SK-N-MC (cell line): ENCODE data around the gene NLRP8.

Source experiments
- EZH2 ChIP-seq: fragments of 200-600 bp; sonication (generic); IDR thresholded peaks from one replicate; pipeline ENCODE4 v1.6.1; 2017; ENCODE audit warnings: antibody characterized with exemption
- FOXP2 ChIP-seq: optimal IDR thresholded peaks from 2 replicates; pipeline ENCODE3; 2011; ENCODE audit warnings: mild to moderate bottlenecking, moderate library complexity; ENCODE audit not compliant: insufficient read depth; ENCODE audit errors: extremely low read length, control extremely low read depth
- POLR2AphosphoS5 ChIP-seq: IDR thresholded peaks from 2 replicates; pipeline ENCODE4 v1.6.1; 2012; ENCODE audit warnings: mild to moderate bottlenecking, low read depth, low read length, borderline replicate concordance

- no peak for TF ChIP-seq POLR2AphosphoS5
- no peak for TF ChIP-seq EZH2
- TF ChIP-seq FOXP2: no peak
Measured at GRCh38 chr19:55927991-55928390, 19.6 kb upstream of the NLRP8 start.
